Stimulated activated CD8-positive, alpha-beta memory T cell treated with anti-CD3 and anti-CD28 coated beads, Interleukin-15, amount 100 ng/mL, for 48 hours (primary cell): ENCODE measurements around the gene BAHCC1.

Experiments
- DNase-seq, 2 donors: peaks; one replicate each; pipeline ENCODE4 v3.0.0-alpha.2; 2020; ENCODE audit warnings: low read depth in 2 of 2

The BAHCC1 gene

GRCh38 chr17:81367171-81367570 lies 28.1 kb upstream of the BAHCC1 start:
- no peak for DNase-seq

GRCh38 chr17:81368161-81369022 lies 26.9 kb upstream of the BAHCC1 start:
- DNase-seq = no peak

- DNase-seq = no peak
Measured at GRCh38 chr17:81370294-81370693, 25.0 kb upstream of the BAHCC1 start.

DNA sequence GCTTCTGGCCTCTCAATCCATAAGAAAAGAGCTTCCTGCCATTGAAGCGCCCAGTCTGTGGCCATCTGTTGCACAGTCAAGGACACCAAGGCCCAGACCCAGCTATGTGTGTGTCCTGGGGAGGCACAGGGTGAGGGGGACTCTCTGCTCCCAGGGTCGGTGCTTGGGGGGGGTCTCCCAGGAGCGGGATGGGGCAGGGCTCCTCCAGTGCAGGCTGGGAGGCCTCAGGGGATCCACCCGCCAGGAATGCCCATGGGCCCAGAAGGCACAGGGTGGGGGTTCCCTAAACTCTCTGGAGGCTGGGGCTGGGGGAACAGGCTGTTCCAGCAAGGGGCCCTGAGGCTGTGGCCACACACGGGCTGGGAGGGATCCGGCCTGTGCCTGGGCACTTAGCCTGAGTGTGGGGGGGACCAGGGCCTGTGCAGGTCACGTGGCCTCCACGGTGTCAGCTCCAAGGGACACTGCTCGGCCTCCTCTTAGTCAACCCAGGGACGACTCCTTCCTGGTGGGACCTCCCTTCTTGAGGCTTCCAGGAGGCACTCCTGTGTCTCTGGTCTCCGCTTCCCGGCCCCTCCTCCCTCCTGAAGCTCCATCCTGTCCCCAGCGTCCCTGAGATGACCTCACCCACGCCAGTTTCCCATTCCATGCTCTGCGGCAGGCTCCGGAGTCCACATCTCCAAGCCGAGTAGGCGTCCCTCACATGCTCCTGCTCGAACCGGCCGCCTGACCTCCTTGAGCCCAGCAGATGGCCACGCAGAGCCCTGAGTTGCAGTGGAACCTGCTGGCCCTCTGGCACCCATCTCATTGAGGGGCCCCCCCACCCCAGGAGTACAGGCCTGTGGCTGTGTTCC lies 23.1 kb upstream of the BAHCC1 start:
- DNase-seq = no peak

GRCh38 chr17:81373536-81374160 lies 21.6 kb upstream of the BAHCC1 start:
- no peak for DNase-seq

GRCh38 chr17:81374890-81375289 lies 20.4 kb upstream of the BAHCC1 start:
- DNase-seq = no peak

DNA sequence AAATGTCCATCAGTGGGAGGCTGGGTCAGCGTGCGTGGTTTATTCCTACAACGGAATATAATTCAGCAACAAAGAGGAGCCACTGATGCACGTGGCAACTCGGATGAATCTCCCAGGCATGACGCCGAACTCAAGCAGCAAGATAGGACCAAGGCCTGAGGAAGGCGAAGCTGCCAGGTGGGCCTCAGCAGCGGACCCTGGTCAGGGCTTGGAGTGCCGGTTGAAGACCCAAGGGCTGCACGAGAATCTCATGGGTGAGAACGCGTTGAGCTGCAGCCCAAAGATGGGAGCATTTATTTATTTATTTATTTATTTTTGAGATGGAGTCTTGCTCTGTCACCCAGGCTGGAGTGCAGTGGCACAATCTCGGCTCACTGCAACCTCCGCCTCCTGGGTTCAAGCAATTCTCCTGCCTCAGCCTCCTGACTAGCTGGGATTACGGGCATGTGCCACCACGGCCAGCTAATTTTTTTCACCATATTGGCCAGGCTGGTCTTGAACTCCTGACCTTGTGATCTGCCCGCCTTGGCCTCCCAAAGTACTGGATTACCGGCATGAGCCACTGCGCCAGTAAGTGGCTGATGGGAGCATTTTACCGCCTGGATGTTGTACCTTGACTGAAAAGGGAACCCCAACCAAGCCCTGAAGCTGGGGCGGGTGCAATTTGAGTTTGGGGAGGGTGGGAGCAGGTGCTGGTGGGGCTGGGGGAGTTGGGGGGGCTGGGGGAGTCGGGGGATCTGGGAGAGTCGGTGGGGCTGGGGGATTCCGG lies 18.1 kb upstream of the BAHCC1 start:
- no peak for DNase-seq

- no peak for DNase-seq
Measured at GRCh38 chr17:81378941-81379511, 16.2 kb upstream of the BAHCC1 start.

DNA sequence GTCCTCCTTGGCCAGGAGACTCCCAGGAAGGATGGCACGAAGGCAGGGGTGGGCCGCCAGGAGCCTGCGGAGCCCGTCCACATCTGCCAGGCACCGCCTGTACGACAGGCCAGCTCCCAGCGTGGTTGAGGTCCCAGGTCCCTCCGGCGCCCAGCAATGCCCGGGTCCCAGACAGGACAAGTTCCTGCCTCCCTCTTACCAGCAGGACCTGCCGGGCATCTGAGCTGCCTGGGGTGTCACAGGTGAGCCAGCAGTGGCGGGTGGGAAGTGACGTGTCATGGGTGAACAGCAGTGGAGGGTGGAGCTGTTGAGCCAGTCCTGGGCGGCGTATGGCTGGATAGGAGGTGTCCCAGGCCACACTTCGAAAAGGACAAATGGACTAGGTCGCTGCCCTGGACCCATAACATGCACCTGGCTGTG lies 15.7 kb upstream of the BAHCC1 start:
- no peak for DNase-seq

DNA sequence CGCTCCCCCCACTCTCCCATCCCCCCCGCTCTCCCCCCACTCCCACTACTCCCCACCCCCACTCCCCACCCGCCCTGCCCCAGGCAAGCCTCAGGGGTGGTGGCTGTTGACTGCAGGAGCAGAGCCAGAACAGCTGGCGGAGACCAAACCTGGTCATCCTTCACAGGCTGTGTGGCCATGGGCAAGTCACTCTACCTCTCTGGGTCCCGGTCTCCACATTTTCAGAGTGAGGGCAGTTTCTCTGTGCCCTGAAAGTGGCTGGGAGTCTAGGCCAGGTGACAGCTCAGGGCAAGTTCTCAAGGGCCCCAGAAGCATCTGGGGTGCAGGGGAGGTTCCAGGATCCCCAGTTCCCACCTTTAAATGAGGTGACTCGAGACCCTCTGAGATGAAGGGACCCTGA lies 15.1 kb upstream of the BAHCC1 start:
- DNase-seq = no peak

GRCh38 chr17:81380666-81381518 lies 14.4 kb upstream of the BAHCC1 start:
- no peak for DNase-seq

- DNase-seq = no peak
Measured at GRCh38 chr17:81381632-81382577, 13.4 kb upstream of the BAHCC1 start.

GRCh38 chr17:81382851-81383250 lies 12.4 kb upstream of the BAHCC1 start:
- DNase-seq = no peak

GRCh38 chr17:81383504-81384421 lies 11.5 kb upstream of the BAHCC1 start:
- no peak for DNase-seq

DNA sequence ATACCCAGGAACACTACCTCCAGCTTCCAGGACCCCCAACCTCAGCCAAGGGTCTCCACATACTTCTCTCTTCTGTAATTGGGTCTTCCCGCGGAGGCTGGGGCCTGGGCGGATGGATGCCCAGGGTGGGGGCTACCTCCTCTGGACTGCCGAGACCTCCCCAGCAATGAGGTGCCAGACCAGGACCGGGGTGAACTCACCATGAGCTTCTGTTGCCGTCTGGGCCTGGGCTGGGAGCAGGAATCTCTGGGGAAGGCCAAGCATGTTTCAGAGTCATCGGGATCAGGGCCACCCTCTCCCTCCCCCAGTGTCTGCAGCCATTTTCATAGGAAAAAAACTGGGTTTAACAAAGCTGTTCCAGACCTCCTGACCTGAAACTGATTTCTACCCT lies 10.3 kb upstream of the BAHCC1 start:
- no peak for DNase-seq

- no peak for DNase-seq
Measured at GRCh38 chr17:81385320-81386111, 9.7 kb upstream of the BAHCC1 start.

DNA sequence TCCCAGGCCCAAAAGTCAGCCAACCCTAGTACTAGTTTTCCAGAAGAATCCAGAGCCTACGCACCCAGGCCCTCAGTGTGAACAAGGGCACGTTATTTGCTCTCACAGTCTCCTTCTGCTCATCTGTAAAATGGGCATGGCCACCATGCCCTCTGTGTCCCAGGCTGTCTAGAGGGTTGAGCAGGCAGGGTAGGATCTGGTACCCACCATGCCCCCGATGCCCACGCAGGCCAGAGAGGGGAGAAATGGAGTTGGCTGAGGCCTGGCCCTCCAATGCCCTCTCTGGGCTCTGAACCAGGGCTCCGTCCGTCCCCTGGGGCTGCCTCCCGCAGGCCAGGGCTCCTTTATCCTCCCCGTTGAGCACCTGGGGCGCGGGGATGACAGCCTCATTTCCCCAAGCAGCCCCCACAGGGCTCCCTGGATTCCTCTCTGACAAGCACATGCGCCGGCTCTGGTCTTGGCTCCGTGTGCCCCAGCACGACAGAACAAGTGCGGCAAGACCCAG lies 9.1 kb upstream of the BAHCC1 start:
- no peak for DNase-seq
